K562 (cell line): ENCODE measurements around the gene NPR1. TPM values are rescaled to one million over a fixed set of nuclear protein-coding genes. Genes with fewer than 3 reads are reported as not detected.

Experiments
- CEBPZ ChIP-seq: fragments of 150-350 bp; IDR thresholded peaks from 2 replicates; pipeline ENCODE4 v1.6.1; 2014; ENCODE audit warnings: low read depth, mild to moderate bottlenecking, low read length, borderline replicate concordance
- FOXA1 ChIP-seq: fragments of 450-650 bp; IDR thresholded peaks from 2 replicates; pipeline ENCODE4 v1.6.1; 2016; ENCODE audit warnings: mild to moderate bottlenecking, borderline replicate concordance
- REST ChIP-seq, 2 experiments: fragments of 450-650 bp; formaldehyde crosslinking in 1 of 2; IDR thresholded peaks; 2 replicates each; pipeline versions ENCODE4 v1.4.0 to v1.6.1; 2014 to 2020; ENCODE audit warnings: mild to moderate bottlenecking in 2 of 2, borderline replicate concordance in 1 of 2, low read depth in 1 of 2
- SRSF3 ChIP-seq: fragments of 200-400 bp; formaldehyde crosslinking; IDR thresholded peaks from 2 replicates; pipeline ENCODE4 v1.6.1; 2016; ENCODE audit warnings: mild to moderate bottlenecking, low read length, moderate library complexity; ENCODE audit not compliant: insufficient read depth
- TFAM ChIP-seq: fragments of 250-450 bp; sonication (Bioruptor Pico); conservative IDR thresholded peaks from 2 replicates; pipeline ENCODE4 v1.5.0; 2021; ENCODE audit warnings: mild to moderate bottlenecking, moderate library complexity
- polyA plus RNA-seq, 8 experiments: library from polyadenylated mRNA; depleted of rRNA in 4 of 8; stranded (reverse) in 5 of 8; unstranded in 3 of 8; fragments of >200 nt; fragmentation: Nextera tagmentation in 2 of 8; fragmentation: Illumina TruSeq in 1 of 8; extraction: Ambion mirVana in 2 of 8; extraction: Trizol in 1 of 8; gene quantifications; 2 replicates each; pipeline versions ENCODE4 v1.2.1 to v1.2.3, GENCODE V29; 2011 to 2014; ENCODE audit warnings: inconsistent platforms in 1 of 8, missing spikeins in 1 of 8
- total RNA-seq, 7 experiments: library from RNA; depleted of rRNA in 6 of 7; stranded (reverse); fragments of >200 nt in 6 of 7; fragmentation: Illumina TruSeq in 2 of 7; extraction: Trizol in 2 of 7; gene quantifications; 2 replicates each; pipeline versions ENCODE4 v1.2.1 to v1.2.3, GENCODE V29; 2011 to 2021; ENCODE audit warnings: low replicate concordance in 1 of 7
- TF ChIP-seq, protein P1 (sequence below), 3 experiments: IDR thresholded peaks in 2 of 3; conservative IDR thresholded peaks in 1 of 3; 2 replicates each; pipeline ENCODE4 v1.5.1; 2011 to 2012; ENCODE audit warnings: low read length in 3 of 3, mild to moderate bottlenecking in 3 of 3, control low read depth in 2 of 3, improper control_type of control experiment in 1 of 3, inconsistent platforms in 1 of 3, low read depth in 1 of 3, mixed read lengths in 1 of 3, moderate library complexity in 1 of 3; ENCODE audit not compliant: insufficient read depth in 2 of 3
- TF ChIP-seq, protein P2 (sequence below): sonication (generic); formaldehyde crosslinking; IDR thresholded peaks from 2 replicates; pipeline ENCODE4 v1.8.0; 2023; ENCODE audit warnings: mild to moderate bottlenecking, missing genetic modification reagents

Gene NPR1
- total and polyA plus RNA-seq, 9 of the 15 experiments (the other 6 are each of a cell fraction or from before 2014, with no cell fraction given) = 0.05 to 0.16 (median 0.06) TPM; not detected in 6

- TF ChIP-seq REST (IDR thresholded peaks at IDR 0.05; ENCODE audit: borderline replicate concordance) (no peak), REST (CRISPR knock-in tag; IDR thresholded peaks at IDR 0.05; ENCODE audit: low read depth) (no peak), FOXA1 (no peak), TFAM (no peak), CEBPZ (no peak), SRSF3 (no peak)
- TF ChIP-seq, protein P1, sequence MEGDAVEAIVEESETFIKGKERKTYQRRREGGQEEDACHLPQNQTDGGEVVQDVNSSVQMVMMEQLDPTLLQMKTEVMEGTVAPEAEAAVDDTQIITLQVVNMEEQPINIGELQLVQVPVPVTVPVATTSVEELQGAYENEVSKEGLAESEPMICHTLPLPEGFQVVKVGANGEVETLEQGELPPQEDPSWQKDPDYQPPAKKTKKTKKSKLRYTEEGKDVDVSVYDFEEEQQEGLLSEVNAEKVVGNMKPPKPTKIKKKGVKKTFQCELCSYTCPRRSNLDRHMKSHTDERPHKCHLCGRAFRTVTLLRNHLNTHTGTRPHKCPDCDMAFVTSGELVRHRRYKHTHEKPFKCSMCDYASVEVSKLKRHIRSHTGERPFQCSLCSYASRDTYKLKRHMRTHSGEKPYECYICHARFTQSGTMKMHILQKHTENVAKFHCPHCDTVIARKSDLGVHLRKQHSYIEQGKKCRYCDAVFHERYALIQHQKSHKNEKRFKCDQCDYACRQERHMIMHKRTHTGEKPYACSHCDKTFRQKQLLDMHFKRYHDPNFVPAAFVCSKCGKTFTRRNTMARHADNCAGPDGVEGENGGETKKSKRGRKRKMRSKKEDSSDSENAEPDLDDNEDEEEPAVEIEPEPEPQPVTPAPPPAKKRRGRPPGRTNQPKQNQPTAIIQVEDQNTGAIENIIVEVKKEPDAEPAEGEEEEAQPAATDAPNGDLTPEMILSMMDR (IDR thresholded peaks at IDR 0.05 in 2 of 3, conservative IDR thresholded peaks at IDR 0.05 in 1 of 3; ENCODE audit: insufficient read depth in 2 of 3, low read depth in 1 of 3, low read length in 3 of 3) = 0 out of 6 replicates have a peak, but pooled peaks of 2 of the 3 experiments have one; percentile 1 to 6
- TF ChIP-seq, protein P2, sequence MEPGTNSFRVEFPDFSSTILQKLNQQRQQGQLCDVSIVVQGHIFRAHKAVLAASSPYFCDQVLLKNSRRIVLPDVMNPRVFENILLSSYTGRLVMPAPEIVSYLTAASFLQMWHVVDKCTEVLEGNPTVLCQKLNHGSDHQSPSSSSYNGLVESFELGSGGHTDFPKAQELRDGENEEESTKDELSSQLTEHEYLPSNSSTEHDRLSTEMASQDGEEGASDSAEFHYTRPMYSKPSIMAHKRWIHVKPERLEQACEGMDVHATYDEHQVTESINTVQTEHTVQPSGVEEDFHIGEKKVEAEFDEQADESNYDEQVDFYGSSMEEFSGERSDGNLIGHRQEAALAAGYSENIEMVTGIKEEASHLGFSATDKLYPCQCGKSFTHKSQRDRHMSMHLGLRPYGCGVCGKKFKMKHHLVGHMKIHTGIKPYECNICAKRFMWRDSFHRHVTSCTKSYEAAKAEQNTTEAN (CRISPR knock-in tag) = no peak
These were observed 1.0 kb downstream of the NPR1 start (continued) for GRCh38 chr1:153679337-153680119.
